Measurements from ENCODE around the gene POGK. TPM values are rescaled to one million over a fixed set of nuclear protein-coding genes. Genes with fewer than 3 reads are reported as not detected.

POGK gene
- total RNA-seq, 1 donor from 2014 or later, result 33.0 TPM

GRCh38 chr1:166900987-166901386 lies 61.7 kb downstream of the POGK start:
- Mint-ChIP-seq H3K9me3 (ENCODE audit: unreplicated experiment) (no peaks in the 10 kb centered on the region), H3K27me3 (ENCODE audit: unreplicated experiment) (peaks cover 45% of the 10 kb centered on the region), H3K27ac (ENCODE audit: unreplicated experiment) (no peak overlapping the region), H3K4me1 (ENCODE audit: unreplicated experiment) (no peaks in the 10 kb centered on the region), H3K4me3 (ENCODE audit: unreplicated experiment) (no peak overlapping the region), H3K36me3 (ENCODE audit: unreplicated experiment) (no peaks in the 10 kb centered on the region)
- no peak for TF ChIP-seq CTCF (IDR thresholded peaks at IDR 0.05)
- DNase-seq (ENCODE audit: extremely low spot score, unreplicated experiment), result no peak

- no peak for DNase-seq (ENCODE audit: extremely low spot score, unreplicated experiment)
- peaks cover 2% of the 10 kb centered on the region for H3K4me1 Mint-ChIP-seq (ENCODE audit: unreplicated experiment)
- no peak overlapping the region for H3K27ac Mint-ChIP-seq (ENCODE audit: unreplicated experiment)
- no peak overlapping the region for H3K4me3 Mint-ChIP-seq (ENCODE audit: unreplicated experiment)
- no peaks in the 10 kb centered on the region for H3K36me3 Mint-ChIP-seq (ENCODE audit: unreplicated experiment)
- no peaks in the 10 kb centered on the region for H3K9me3 Mint-ChIP-seq (ENCODE audit: unreplicated experiment)
- TF ChIP-seq CTCF (IDR thresholded peaks at IDR 0.05), result no peak
- peaks cover 43% of the 10 kb centered on the region for H3K27me3 Mint-ChIP-seq (ENCODE audit: unreplicated experiment)
These were observed 63.0 kb downstream of the POGK start for GRCh38 chr1:166902279-166902678.

- H3K27ac Mint-ChIP-seq (ENCODE audit: unreplicated experiment), result no peak overlapping the region
- no peak for DNase-seq (ENCODE audit: extremely low spot score, unreplicated experiment)
- no peak for TF ChIP-seq CTCF (IDR thresholded peaks at IDR 0.05)
- peaks cover 46% of the 10 kb centered on the region for H3K27me3 Mint-ChIP-seq (ENCODE audit: unreplicated experiment)
- H3K4me1 Mint-ChIP-seq (ENCODE audit: unreplicated experiment), result peaks cover 2% of the 10 kb centered on the region
- no peaks in the 10 kb centered on the region for H3K9me3 Mint-ChIP-seq (ENCODE audit: unreplicated experiment)
- H3K4me3 Mint-ChIP-seq (ENCODE audit: unreplicated experiment), result no peak overlapping the region
- no peaks in the 10 kb centered on the region for H3K36me3 Mint-ChIP-seq (ENCODE audit: unreplicated experiment)
These were observed 64.0 kb downstream of the POGK start for GRCh38 chr1:166903232-166903631.

GRCh38 chr1:166905136-166905535 lies 65.9 kb downstream of the POGK start:
- H3K4me1 Mint-ChIP-seq (ENCODE audit: unreplicated experiment), result peaks cover 2% of the 10 kb centered on the region
- no peak overlapping the region for H3K4me3 Mint-ChIP-seq (ENCODE audit: unreplicated experiment)
- no peaks in the 10 kb centered on the region for H3K9me3 Mint-ChIP-seq (ENCODE audit: unreplicated experiment)
- no peak overlapping the region for H3K27ac Mint-ChIP-seq (ENCODE audit: unreplicated experiment)
- no peaks in the 10 kb centered on the region for H3K36me3 Mint-ChIP-seq (ENCODE audit: unreplicated experiment)
- H3K27me3 Mint-ChIP-seq (ENCODE audit: unreplicated experiment), result peaks cover 43% of the 10 kb centered on the region
- DNase-seq (ENCODE audit: extremely low spot score, unreplicated experiment), result no peak
- TF ChIP-seq CTCF (IDR thresholded peaks at IDR 0.05), result no peak

- TF ChIP-seq CTCF (IDR thresholded peaks at IDR 0.05), result no peak
- no peaks in the 10 kb centered on the region for H3K36me3 Mint-ChIP-seq (ENCODE audit: unreplicated experiment)
- peaks cover 2% of the 10 kb centered on the region for H3K4me1 Mint-ChIP-seq (ENCODE audit: unreplicated experiment)
- H3K27me3 Mint-ChIP-seq (ENCODE audit: unreplicated experiment), result peaks cover 35% of the 10 kb centered on the region
- no peak overlapping the region for H3K4me3 Mint-ChIP-seq (ENCODE audit: unreplicated experiment)
- no peak for DNase-seq (ENCODE audit: extremely low spot score, unreplicated experiment)
- no peaks in the 10 kb centered on the region for H3K9me3 Mint-ChIP-seq (ENCODE audit: unreplicated experiment)
- no peak overlapping the region for H3K27ac Mint-ChIP-seq (ENCODE audit: unreplicated experiment)
These were observed 66.6 kb downstream of the POGK start for GRCh38 chr1:166905900-166906299.

Other genes with a start within 250 kb of the POGK start
- gene TADA1, start 36.8 kb downstream of the POGK start, total RNA-seq, result 9.8 and 10.7 TPM in 2 replicates
- 0.16 TPM in 1 of 2 replicates, not detected in the other for gene ILDR2, start 136.1 kb downstream of the POGK start, total RNA-seq
- not detected in 2 replicates for gene MAEL, start 149.8 kb downstream of the POGK start, total RNA-seq